ENCODE measurements around the gene PLEKHG4B.
A peak's percentile ranks its signal among the peaks of the same experiment; 100 is the strongest.
"Not testable (repeated sequence)": the region's sequence is repeated elsewhere in the genome, so short reads cannot be mapped to it uniquely, and the experiment has no call there.

The PLEKHG4B gene

DNA sequence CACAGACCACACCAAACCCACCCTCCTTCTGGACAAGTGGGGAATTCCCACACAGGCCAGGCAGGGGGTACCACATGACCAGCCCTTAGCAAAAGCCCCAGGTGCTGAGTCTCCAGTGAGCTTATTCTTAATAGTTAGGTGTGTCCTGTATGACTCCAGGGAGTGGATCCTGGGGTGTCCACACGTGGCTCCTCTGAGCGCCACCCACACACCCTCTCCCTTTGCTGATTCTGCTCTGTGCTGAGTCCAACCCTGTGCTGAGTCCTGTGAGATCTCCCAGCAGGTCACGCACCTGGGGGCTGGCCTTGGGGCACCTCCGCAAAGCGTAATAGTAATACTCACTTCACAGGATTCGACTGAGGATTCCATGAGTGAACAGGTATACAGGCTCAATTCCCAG lies 112.0 kb downstream of the PLEKHG4B start:
- DNase-seq (ENCODE audit: low read depth) = no peak

DNA sequence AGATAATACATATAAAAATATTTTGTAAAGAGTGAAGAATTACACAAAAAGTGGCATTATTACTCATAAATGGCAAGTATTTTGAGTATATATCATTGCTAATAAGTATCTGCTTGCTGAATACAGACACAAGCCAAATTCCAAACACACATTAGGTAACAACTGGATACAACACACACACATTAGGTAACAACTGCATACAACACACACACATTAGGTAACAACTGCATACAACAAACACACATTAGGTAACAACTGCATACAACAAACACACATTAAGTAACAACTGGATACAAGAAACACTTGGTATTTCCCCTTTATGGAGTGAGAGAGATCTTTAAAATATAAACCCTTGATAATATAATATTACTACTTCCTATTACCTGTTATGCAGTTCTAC lies 112.5 kb downstream of the PLEKHG4B start:
- DNase-seq (ENCODE audit: low read depth) = no peak

DNA sequence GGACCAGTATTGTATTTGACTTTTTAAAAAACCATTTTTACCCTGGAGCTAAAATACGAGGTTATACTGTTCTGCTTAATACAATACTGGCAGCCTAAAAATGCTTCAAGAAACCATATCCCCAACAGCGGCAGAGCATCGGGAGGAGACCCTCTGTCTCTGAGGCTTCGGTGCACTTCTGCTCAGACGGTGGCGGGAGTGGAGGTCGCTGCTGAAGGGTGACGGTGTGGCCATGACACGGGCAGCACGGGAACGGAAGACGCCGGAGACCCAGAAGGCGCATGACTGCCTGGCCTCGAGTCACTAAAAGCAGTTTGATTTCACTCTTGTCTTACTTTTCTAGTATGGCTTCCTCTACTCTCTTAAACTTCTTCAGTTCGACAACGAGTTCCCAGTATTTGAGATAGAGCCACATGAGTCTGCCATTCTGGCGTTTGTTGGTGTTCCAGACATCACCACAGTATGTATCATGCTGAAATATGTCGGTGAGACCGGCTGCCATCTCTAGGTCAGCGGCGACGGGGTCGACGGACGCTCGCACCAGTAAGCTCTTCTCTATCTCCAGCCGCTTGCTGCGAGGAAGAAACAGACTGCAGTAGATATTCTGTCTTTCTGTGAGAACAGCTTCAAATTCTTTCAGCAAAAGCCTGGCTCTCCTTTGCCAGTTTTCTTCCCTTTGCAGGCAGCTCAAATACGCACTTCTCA lies 113.2 kb downstream of the PLEKHG4B start:
- DNase-seq (ENCODE audit: low read depth) = no peak

DNA sequence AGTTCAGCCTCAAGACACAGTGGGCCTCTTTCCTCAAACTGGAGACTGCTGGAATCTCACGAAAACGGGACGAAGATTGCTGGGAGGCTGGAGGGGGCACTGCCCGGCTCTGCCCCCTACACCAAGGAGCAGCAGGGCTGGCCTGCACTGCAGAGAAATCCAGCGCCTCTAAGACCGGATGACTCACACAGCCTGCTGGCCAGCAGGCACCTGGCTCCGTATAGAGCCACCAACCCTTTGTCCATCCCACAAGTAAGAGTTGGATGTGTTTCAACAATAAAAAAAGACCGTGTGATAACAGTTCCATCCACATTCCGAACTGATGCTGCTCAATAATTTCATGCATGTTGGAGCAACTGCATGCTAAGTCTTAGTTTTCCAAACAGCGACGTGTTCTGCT lies 114.4 kb downstream of the PLEKHG4B start:
- DNase-seq (ENCODE audit: low read depth) = no peak

DNA sequence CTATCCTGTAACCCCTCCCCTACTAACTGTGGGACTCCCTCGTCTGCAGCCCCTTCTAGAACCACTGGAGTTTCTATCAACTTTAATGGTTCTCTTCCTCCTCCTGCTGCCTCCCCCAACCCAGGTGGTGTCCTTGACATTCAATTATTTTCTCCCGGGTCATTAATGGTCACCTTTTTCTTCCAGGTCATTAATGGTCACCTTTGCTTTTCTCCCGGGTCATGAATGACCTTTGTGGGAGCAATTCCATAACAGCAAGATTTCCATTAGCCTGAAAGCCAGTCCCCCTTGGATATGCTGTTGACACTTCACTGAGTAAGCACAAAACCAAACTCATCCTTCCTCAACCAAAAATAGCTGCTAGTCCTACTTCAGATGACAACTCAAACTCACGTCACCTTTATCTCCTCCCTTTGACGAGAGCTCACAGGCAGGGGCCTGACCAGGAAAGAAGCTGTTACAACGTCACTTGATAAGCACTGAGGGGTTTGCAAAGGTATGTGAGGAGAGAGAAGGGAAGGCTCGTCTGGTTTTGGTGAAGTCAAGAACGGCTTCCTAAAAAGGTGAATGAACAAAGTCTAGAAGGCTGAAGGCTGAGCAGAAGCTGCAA lies 115.1 kb downstream of the PLEKHG4B start:
- DNase-seq (ENCODE audit: low read depth) = no peak

DNA sequence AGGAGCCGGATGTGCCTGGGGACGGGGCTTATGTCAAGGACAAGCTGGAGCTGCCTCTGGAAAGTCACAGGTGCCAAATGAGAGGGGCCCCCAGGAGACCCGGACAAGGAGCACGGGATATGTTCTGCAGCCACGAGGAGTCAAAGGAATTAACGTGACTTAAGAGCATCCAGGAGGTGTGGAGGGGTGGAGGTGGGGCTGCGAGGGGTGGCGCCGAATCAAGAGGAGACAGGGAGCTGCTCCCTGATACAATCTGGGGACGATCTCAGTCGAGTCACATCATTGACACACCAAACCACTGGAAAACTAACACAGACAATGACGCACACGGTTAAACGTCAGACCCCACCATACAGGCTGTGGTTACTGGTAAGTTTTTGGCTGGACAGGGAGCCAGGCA lies 115.6 kb downstream of the PLEKHG4B start:
- no peak for DNase-seq (ENCODE audit: low read depth)

DNA sequence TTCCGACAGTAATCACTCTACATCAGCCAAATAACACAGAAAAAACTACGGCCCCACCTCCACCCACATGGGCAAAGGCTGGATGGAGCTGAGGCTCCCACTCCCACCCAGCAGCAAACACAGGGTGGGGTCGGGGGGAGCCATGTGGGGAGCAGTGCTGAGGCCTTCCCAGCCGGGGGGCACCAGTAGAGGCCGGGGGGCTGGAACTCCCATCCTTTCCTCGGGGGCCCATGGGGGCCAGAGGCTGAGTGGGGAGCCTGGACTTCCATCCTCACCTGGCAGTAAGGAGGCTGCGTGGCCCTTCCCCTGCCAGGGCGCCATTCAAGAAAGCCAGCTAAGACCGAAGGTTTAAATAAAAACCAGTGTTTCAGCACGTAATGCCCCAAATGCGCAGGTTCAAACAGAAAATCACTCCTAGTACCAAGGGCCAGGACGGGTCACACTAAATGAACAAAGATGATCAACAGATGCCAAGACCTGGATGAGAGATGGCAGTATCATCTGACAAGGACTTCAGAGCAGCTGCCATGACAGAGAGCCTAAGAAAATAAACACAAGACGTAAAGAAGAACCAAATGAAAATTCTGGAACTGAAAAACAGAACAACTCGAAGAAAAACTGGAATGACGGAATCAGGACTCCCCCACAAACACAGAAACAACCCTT lies 116.6 kb downstream of the PLEKHG4B start:
- DNase-seq (ENCODE audit: low read depth) = no peak

DNA sequence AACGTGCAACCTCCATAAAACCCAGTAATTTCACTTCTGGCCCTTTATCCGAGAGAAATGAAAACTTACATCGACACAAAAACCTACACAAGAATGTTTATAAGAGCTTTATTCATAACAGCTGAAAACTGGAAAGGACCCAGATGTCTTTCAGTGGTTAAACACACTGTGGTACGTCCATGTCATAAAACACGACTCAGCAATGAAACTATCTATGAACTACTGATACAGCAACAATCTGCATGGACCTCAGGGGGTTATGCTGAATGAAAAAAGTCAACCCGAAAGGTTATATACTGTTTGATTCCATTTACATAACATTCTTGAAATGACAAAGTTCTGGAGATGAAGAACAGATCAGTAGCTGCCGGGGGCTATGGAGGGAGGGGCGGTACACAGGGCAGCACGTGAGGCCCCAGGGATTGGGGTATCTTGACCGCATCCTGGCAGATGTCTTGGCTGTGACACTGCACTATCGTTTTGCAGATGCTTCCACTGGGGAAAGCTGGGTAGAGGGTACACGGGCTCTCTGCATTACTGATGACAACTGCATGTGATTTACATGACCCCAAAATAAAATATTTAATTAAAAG lies 121.9 kb downstream of the PLEKHG4B start:
- no peak for DNase-seq (ENCODE audit: low read depth)

DNA sequence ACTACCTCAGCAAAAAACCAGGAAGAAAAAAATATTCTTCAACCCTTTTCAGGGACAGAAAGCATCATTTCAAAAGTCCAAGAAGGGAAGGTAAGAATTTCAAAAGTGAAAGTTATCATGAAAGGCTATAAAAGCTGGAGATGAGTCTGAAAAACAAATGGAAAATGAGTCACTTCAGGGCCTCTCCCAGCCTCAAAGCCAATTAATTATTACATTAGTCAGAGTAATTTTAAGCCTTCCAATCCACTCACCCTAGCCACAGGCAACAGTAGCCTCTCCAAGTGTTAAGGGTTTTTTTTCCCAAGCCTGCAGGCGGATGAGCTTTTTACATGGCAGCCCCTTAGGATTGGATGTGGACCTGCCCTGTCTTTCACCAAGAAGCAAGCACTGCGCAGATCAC lies 123.3 kb downstream of the PLEKHG4B start:
- DNase-seq (ENCODE audit: low read depth) = not testable (repeated sequence)

DNA sequence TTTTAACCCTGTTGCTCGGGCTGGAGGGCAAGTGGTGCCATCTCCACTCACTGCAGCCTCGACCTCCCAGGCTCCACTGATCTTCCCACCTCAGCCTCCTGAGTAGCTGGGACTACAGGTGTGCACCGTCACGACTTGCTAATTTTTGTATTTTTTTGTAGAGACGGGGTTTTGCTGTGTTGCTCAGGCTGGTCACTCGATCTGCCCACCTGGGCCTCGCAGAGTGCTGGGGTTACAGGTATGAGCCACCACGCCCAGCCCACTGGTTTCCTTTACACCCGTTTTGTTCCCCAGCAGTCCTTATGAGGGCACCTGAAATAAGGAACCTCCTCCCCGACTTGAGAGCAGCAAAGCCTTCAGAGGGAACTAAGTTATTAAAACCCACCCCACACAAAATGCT lies 124.1 kb downstream of the PLEKHG4B start:
- DNase-seq (ENCODE audit: low read depth) = not testable (repeated sequence)

DNA sequence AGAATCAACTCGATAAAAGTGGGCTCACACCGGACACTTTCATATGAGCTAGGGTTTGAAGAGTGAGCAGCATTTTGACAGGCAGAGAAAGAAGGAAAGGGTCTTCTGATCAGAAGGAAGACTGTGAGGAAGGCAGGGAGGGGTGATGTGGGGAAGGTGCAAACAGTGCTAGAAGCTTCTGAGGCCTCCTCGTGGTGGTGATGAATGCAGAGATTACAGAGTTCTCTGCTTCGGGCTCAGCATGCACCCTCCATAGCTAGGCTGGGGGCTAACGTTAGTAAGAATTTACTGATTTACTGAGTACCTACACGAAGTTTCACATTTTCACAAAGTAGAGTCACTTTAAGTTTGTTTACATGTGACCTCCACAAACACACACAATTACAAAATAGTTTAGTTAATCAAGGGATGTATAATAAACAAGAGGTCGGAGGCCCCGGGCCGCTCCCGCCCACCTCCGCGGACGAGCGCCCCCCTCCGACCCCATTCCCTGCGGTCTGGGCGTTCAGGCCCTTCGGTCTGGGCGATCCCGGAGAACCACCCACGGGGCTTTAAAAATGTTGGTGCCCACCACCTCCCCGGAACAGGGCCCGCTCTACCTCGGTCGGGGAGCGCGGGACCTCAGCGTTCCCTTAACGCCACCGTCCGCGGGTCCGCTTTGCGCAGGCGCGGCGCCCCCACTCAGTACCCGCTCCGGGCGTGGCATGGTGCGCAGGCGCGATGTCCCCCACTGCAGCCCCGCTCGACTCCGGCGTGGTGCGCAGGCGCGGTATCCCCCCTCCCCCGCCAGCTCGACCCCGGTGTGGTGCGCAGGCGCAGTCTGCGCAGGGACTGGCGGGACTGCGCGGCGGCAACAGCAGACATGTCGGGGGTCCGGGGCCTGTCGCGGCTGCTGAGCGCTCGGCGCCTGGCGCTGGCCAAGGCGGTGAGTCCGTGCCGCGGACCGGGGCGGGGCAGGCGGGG lies 125.8 kb downstream of the PLEKHG4B start, which contains the start of the genes CCDC127 and SDHA:
Gene CCDC127, minus strand, starts transcription at position 660 of the 963 bp plus-strand sequence. CDS start 1,304 bp downstream, outside the sequence.
Gene SDHA, plus strand, starts transcription at position 827 of the 963 bp plus-strand sequence. Its CDS starts 36 bp downstream, at position 863.
- peak; percentile 96 for DNase-seq (ENCODE audit: low read depth)

DNA sequence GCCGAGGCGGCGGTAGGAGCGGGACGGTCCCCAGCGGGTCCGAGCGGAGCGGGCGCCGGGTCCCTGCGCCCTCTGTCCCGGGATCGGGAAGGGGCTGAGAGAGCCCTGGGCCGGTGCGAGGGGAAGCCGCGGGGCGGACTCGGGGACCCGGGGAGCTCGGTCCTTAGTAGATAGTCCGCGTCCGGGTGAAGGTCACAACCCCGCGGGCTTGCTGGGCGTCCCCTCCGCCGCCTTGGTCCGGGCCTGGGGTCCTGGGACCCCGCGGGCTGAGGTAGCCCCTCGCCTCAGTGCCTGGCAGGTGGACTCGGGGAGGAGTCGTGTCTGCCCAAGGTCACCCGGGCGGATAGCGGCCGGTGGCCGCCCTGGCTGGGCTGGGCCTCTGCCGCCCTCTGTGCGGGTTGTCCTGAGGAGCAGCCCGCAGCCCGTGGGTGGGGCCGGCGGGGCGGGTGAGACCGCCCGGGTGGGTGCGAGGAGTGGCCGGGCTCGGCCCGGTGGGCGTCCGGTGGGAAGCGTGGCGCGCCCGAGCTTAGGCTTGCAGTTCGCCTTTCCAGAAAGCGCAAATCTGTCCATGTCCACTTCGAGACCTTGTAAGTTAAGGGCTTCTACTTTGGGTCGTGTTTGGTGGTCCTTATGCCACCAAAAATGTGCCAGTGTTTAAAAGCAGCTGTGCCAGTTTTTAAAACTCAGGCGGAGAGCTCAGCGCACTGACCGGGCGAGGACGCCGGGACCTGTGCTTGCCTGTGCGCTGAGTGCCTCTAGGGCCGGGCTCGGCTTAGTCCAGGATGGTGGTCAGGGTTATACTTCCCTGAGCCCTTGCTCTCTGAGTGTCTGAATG lies 126.7 kb downstream of the PLEKHG4B start:
- DNase-seq (ENCODE audit: low read depth) = no peak

DNA sequence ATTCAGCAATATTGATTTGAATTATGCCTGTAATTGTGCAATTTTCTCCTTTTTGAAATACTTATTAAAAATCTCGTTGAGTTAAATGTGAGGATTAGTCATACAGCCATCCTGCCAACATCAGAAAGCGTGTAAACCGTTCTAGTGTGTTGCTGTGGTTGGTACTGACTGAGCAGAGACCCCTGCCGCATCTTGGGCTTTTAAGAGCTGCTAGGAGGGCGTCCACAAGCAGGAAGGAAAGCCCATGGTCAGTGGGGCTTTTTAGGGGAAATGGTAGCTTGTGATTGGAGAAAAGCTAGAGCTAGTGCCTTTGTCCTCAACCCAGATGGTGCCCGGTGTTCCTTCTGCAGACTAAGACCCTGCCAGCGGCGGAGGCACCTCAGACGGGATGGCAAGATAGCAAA lies 127.5 kb downstream of the PLEKHG4B start:
- DNase-seq (ENCODE audit: low read depth) = no peak

DNA sequence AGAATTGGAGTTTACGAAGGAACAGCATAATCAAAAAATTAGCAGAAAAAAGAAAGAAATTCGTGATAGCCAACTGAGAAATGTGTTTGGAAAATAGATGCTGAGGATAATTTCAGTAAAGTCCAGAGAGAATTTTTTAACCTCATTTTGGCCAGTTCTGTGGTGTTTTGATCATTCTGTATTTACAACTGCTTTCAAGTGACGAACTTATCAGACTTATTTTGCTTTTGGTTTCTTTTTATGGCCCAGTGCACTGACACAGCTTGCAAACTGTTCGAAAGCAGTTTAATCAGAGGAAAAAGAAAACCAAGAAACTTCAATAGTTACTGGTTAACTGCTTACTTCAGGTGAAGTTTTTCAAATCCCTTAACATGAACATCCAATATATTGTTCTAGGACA lies 128.0 kb downstream of the PLEKHG4B start:
- no peak for DNase-seq (ENCODE audit: low read depth)

DNA sequence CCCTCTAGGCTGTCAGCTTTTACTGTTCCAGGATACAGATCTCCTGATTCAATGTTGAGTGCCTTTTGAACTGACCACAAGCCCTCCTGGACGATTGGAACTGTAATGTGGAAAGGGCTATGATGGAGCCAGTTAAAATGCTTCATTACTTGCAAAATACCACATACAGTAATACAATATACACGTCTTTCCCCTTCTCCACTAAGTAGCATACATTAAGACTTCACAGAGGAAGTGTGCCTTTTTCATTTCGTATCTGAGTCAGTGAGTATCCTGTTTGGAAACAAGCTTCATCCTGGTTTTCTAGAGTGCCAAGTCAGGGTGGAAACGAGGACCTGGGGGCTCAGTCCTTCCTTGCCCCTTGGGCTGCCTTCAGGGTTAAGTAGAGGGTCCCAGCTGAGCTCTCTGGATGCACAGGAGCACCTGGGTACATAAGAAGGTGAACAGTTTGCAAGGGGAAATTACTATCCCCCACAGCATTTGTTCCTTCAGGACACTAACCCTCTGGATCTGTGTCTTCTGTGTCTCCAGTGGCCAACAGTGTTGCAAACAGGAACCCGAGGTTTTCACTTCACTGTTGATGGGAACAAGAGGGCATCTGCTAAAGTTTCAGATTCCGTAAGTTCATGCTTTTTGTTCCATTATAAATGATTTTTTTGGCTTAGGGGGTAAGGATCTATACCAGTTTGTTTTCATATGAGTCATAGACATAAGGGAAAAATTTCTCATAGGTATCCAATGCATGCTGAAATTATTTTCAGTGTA lies 131.2 kb downstream of the PLEKHG4B start:
- not testable (repeated sequence) for DNase-seq (ENCODE audit: low read depth)

DNA sequence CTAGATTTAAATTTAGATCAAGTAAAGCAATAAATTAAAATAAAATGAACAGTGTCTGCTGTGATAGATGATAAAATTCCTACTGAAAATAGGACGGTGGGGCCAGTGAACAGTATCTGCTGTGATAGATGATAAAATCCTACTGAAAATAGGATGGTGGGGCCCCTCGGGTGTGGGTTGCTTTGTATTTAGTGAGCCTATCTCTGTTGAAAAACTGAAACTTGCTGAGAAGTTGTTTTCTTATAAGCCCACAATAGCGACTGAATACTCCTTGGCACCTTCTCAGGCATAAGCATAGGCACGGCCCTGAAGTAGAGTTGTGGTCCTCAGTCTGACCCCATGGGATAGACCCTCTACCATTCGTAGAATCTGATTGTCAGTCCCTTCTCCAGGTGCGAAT lies 131.8 kb downstream of the PLEKHG4B start:
- DNase-seq (ENCODE audit: low read depth) = no peak

DNA sequence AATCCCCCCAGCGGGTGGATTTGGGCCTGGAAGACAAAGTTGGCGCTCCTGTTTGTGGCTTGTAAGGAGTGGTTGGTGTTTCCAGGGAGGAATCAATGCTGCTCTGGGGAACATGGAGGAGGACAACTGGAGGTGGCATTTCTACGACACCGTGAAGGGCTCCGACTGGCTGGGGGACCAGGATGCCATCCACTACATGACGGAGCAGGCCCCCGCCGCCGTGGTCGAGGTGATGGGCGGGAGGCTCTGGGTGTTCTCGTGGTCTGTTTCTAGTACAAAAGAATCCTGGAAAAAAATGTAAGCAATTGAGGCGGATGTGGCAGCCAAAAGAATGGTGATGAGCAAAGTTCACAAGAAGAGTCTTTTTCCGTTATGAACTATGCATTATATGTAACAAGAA lies 133.4 kb downstream of the PLEKHG4B start:
- DNase-seq (ENCODE audit: low read depth) = no peak

DNA sequence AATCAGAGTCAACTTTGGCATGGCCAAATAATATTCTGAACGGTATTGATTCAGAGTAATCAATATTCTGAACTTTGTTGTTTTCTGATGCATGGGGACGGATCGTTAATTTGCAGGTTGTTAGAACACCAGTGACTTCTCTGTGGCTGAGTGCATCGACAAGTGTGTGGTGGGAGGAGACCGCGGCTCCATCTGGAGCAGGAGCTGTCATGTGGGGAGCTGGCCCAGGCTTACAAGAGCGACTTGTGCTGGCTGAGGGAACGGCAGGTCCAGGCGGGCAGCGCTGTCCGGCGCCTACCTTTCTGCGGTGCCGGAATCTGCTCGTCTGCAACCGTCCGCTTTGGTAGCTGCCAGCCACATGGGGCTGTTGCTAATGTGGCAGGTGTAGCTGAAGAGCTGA lies 135.4 kb downstream of the PLEKHG4B start:
- DNase-seq (ENCODE audit: low read depth) = not testable (repeated sequence)

DNA sequence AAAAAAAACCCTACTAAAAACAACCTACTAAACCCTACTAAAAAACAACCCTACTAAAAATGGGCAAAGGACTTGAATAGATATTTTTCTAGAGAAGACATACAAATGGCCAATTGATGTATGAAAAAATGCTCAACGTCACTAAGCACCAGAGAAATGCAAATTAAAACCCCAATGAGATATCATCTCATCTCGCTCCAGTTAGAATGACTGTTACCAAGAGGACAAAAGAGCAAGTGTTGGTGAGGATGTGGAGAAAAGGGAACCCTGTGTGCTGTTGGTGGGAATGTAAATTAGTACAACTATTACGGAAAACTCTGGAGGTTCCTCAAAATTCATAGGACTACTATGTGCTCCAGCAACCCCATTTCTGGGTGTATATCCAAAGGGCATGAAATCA lies 136.9 kb downstream of the PLEKHG4B start:
- no peak for DNase-seq (ENCODE audit: low read depth)

DNA sequence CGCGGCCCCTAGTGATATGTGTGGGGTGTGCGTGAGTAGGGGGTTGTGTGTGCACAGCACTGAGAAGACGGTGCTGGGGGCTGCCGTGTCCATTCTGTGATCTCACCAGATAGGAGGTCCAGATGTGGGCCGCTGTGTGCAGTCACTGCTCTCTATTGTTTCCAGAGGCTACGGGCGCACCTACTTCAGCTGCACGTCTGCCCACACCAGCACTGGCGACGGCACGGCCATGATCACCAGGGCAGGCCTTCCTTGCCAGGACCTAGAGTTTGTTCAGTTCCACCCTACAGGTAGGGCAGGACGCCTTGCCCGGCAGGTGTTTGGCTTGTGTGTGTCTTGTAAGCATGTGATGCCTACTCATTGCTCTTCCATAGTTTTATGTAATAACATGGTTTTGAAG lies 138.7 kb downstream of the PLEKHG4B start:
- DNase-seq (ENCODE audit: low read depth) = no peak

Data from stimulated activated CD8-positive, alpha-beta memory T cell treated with anti-CD3 and anti-CD28 coated beads, Interleukin-15, amount 100 ng/mL, for 1 hour (primary cell).